ENCODE measurements around the gene MCHR2.
A peak's percentile ranks its signal among the peaks of the same experiment; 100 is the strongest.

MCHR2 gene

GRCh38 chr6:99993533-99994251 lies at the start of gene MCHR2:
Gene MCHR2, minus strand, starts transcription at chr6:99994223. Its CDS starts 38,076 bp downstream, at chr6:99956147.
- POLR2A ChIA-PET, result no interaction called here
- Histone ChIP-seq H3K9me3 (ENCODE audit: control insufficient read depth, insufficient read depth, low read depth, low read length) (no peaks in the 10 kb centered on the region), H3K36me3 (ENCODE audit: control insufficient read depth in 2 of 2, insufficient read depth in 1 of 2, low read length in 2 of 2) (no peaks in the 10 kb centered on the region), H3K4me3 (ENCODE audit: low read depth, low read length) (peak within 1 kb of the TSS; percentile 36), H3K27ac (ENCODE audit: extremely low read depth, low read depth, low read length) (no peak within 1 kb of the TSS; the same call in 1 of the 2 replicates), H3K4me1 (ENCODE audit: control insufficient read depth, insufficient read depth, low read length) (no peaks in the 10 kb centered on the region)
- CTCF ChIA-PET, result interaction anchor here (1.3 kb wide), 1 partner anchor 9 kb away, joined by 6 read pairs; no protein-coding TSS in a partner anchor
- no peak for TF ChIP-seq ZNF837 (tag by site-specific recombination; IDR thresholded peaks at IDR 0.05)
- no peak for TF ChIP-seq ZNF280C (tag by site-specific recombination; IDR thresholded peaks at IDR 0.05)
- no peak for TF ChIP-seq ZNF391 (tag by site-specific recombination; IDR thresholded peaks at IDR 0.05; ENCODE audit: borderline replicate concordance, low read depth)
- no peak for TF ChIP-seq WT1 (tag by site-specific recombination; IDR thresholded peaks at IDR 0.05)
- TF ChIP-seq BCL11A (tag by site-specific recombination; IDR thresholded peaks at IDR 0.05; ENCODE audit: low read depth), result no peak
- TF ChIP-seq PRDM10 (tag by site-specific recombination; IDR thresholded peaks at IDR 0.05), result peak; percentile 38; the same call in 1 of the 2 replicates
- no peak for TF ChIP-seq MYNN (tag by site-specific recombination; IDR thresholded peaks at IDR 0.05; ENCODE audit: borderline replicate concordance)
- no peak for TF ChIP-seq ZNF157 (tag by site-specific recombination; IDR thresholded peaks at IDR 0.05)
- no peak for TF ChIP-seq ZNF548 (tag by site-specific recombination; IDR thresholded peaks at IDR 0.05)
- peak; percentile 12 for TF ChIP-seq ZBTB26 (tag by site-specific recombination; optimal IDR thresholded peaks at IDR 0.05)
- peak; percentile 30; the same call in 1 of the 2 replicates for TF ChIP-seq ZBTB11 (tag by site-specific recombination; conservative IDR thresholded peaks at IDR 0.05; ENCODE audit: low read depth)
- TF ChIP-seq ZNF26 (tag by site-specific recombination; IDR thresholded peaks at IDR 0.05), result no peak
- no peak for TF ChIP-seq ZXDB (tag by site-specific recombination; IDR thresholded peaks at IDR 0.05)
- TF ChIP-seq FEZF1 (tag by site-specific recombination; IDR thresholded peaks at IDR 0.05), result no peak
- TF ChIP-seq KLF1 (tag by site-specific recombination; IDR thresholded peaks at IDR 0.05), result no peak
- TF ChIP-seq ZNF785 (tag by site-specific recombination; IDR thresholded peaks at IDR 0.05), result no peak
